Natural killer cell (primary cell): Measurements from ENCODE around the gene DBNDD2. TPM values are rescaled to one million over a fixed set of nuclear protein-coding genes. Genes with fewer than 3 reads are reported as not detected.

Experiments used
- ATAC-seq, 3 donors: fragments of 150-1000 bp in 2 of 3; fragments of 200-7000 bp in 1 of 3; cut with Tn5 transposase; 1 replicate in 1 of 3; 2 replicates in 2 of 3; pipeline ENCODE4 v1.10.0; 2021; ENCODE audit warnings: mild to moderate bottlenecking in 2 of 3, moderate library complexity in 2 of 3
- DNase-seq, 2 donors: peaks; one replicate each; pipeline versions ENCODE4 v3.0.0 to v3.0.0-alpha.2; 2013 to 2021; ENCODE audit warnings: mixed read lengths in 1 of 2
- H3K27ac ChIP-seq: one replicate; pipeline ENCODE4 v1.5.1; 2013; ENCODE audit warnings: mild to moderate bottlenecking, low read length
- H3K27me3 ChIP-seq: one replicate; pipeline ENCODE4 v1.6.1; 2013; ENCODE audit warnings: low read length; ENCODE audit not compliant: control insufficient read depth, insufficient read depth
- H3K36me3 ChIP-seq: one replicate; pipeline ENCODE4 v1.6.1; 2013; ENCODE audit warnings: low read length; ENCODE audit not compliant: control insufficient read depth, insufficient read depth
- H3K4me1 ChIP-seq: one replicate; pipeline ENCODE4 v1.6.1; 2013; ENCODE audit warnings: low read length; ENCODE audit not compliant: control insufficient read depth, insufficient read depth
- H3K4me3 ChIP-seq: one replicate; pipeline ENCODE4 v1.5.1; 2013; ENCODE audit warnings: low read length
- H3K9me3 ChIP-seq: one replicate; pipeline ENCODE4 v1.6.1; 2013; ENCODE audit warnings: low read length; ENCODE audit not compliant: control insufficient read depth, insufficient read depth
- H3K27ac Mint-ChIP-seq, 2 donors: one replicate each; pipeline ENCODE4 v1.8.0; 2022; ENCODE audit warnings: mild to moderate bottlenecking in 2 of 2, mixed read lengths in 2 of 2, moderate library complexity in 1 of 2
- H3K27me3 Mint-ChIP-seq, 2 donors: one replicate each; pipeline ENCODE4 v1.8.0; 2022; ENCODE audit warnings: low read depth in 2 of 2, mixed read lengths in 2 of 2
- H3K36me3 Mint-ChIP-seq: one replicate; pipeline ENCODE4 v1.8.0; 2022; ENCODE audit warnings: mixed read lengths
- H3K4me1 Mint-ChIP-seq, 2 donors: one replicate each; pipeline ENCODE4 v1.8.0; 2022; ENCODE audit warnings: mixed read lengths in 2 of 2
- H3K4me3 Mint-ChIP-seq: one replicate; pipeline ENCODE4 v1.8.0; 2022; ENCODE audit warnings: mild to moderate bottlenecking, moderate library complexity, mixed read lengths
- H3K9me3 Mint-ChIP-seq, 2 donors: one replicate each; pipeline ENCODE4 v1.8.0; 2022; ENCODE audit warnings: mixed read lengths in 2 of 2
- CTCF ChIP-seq: fragments of 200-600 bp; IDR thresholded peaks from one replicate; pipeline ENCODE4 v1.8.0; 2022; ENCODE audit warnings: antibody characterized with exemption
- WGBS: methylation state at CpG from one replicate; pipeline ENCODE4 v1.1.7; 2013; ENCODE audit warnings: missing lambda C conversion rate; ENCODE audit not compliant: insufficient coverage; 5-methylcytosine and 5-hydroxymethylcytosine counted together
- intact Hi-C: fragments of 100-400 bp; cut with micrococcal nuclease; formaldehyde crosslinking; loops from one replicate; pipeline ENCODE4 v1.14.2; 2022
- total RNA-seq, 4 donors: library from RNA; stranded (reverse); fragments of 120-200 nt in 1 of 4; gene quantifications; one replicate each; pipeline versions ENCODE4 v1.2.3 to v1.2.4, GENCODE V29; 2013 to 2022

DBNDD2 gene
- total RNA-seq, 3 donors from 2014 or later (not counting 1 experiment from before 2014, with no cell fraction given): 13.0 to 14.7 (median 13.3) TPM

- H3K4me1 ChIP-seq: peaks cover 26% of the 10 kb centered on the region
- Mint-ChIP-seq H3K9me3 (peaks cover 0 to 3% of the 10 kb centered on the region in 2 donors), H3K4me3 (no peak overlapping the region), H3K27ac (peak overlapping the region; percentile 60 to 81), H3K4me1 (peaks cover 14 to 32% of the 10 kb centered on the region in 2 donors), H3K36me3 (no peaks in the 10 kb centered on the region), H3K27me3 (no peaks in the 10 kb centered on the region)
- no peak overlapping the region for H3K4me3 ChIP-seq
- ATAC-seq (no peak), DNase-seq (no peak)
- H3K36me3 ChIP-seq: no peaks in the 10 kb centered on the region
- no peak overlapping the region for H3K27ac ChIP-seq
- H3K9me3 ChIP-seq: peaks cover 3% of the 10 kb centered on the region
- no peaks in the 10 kb centered on the region for H3K27me3 ChIP-seq
- intact Hi-C loops: no loop called here
- no peak for TF ChIP-seq CTCF
- 95% methylated on average over 3 of the region's 3 CpGs for WGBS
These were observed 25.2 kb downstream of the DBNDD2 start for GRCh38 chr20:45433316-45433715.

DNA sequence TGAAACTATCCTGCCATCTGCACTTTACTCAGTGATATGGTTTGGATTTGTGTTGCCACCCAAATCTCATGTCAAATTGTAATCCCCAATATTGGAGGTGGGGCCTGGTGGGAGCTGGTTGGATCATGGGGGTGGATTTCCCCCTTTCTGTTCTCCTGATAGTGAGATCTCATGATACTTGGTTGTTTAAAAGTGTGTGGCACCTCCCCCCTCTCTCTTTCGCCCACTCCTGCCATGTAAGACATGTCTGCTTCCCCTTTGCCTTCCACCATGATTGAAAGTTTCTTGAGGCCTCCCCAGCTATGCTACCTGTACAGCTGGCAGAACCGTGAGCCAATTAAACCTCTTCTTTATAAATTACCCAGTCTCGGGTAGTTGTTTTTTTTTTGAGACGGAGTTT is 25.9 kb downstream of the DBNDD2 start:
- H3K36me3 ChIP-seq: no peaks in the 10 kb centered on the region
- 98% methylated on average over 4 of the region's 4 CpGs for WGBS
- H3K4me1 Mint-ChIP-seq: peaks cover 14 to 32% of the 10 kb centered on the region in 2 donors
- intact Hi-C loops: no loop called here
- no peak for DNase-seq
- H3K27ac Mint-ChIP-seq: peak overlapping the region; percentile 20 to 60
- H3K27me3 ChIP-seq: no peaks in the 10 kb centered on the region
- H3K36me3 Mint-ChIP-seq: no peaks in the 10 kb centered on the region
- H3K9me3 ChIP-seq: peaks cover 3% of the 10 kb centered on the region
- peak overlapping the region; percentile 17 for H3K4me3 Mint-ChIP-seq
- peaks cover 26% of the 10 kb centered on the region for H3K4me1 ChIP-seq
- H3K4me3 ChIP-seq: no peak overlapping the region
- H3K27ac ChIP-seq: no peak overlapping the region
- no peak for ATAC-seq
- no peaks in the 10 kb centered on the region for H3K27me3 Mint-ChIP-seq
- TF ChIP-seq CTCF: no peak
- peaks cover 0 to 3% of the 10 kb centered on the region in 2 donors for H3K9me3 Mint-ChIP-seq

- H3K36me3 Mint-ChIP-seq: no peaks in the 10 kb centered on the region
- peak; percentile 95 for TF ChIP-seq CTCF
- H3K9me3 ChIP-seq: peaks cover 3% of the 10 kb centered on the region
- H3K4me1 Mint-ChIP-seq: peaks cover 9 to 24% of the 10 kb centered on the region in 2 donors
- WGBS: 7% methylated on average over 30 of the region's 33 CpGs
- H3K9me3 Mint-ChIP-seq: peaks cover 0 to 3% of the 10 kb centered on the region in 2 donors
- ATAC-seq: peak; percentile 91 to 93 (median 93)
- no peaks in the 10 kb centered on the region for H3K27me3 Mint-ChIP-seq
- peak overlapping the region; percentile 65 for H3K4me3 ChIP-seq
- peak; percentile 86 to 93 for DNase-seq
- peak overlapping the region; percentile 73 for H3K4me3 Mint-ChIP-seq
- H3K36me3 ChIP-seq: no peaks in the 10 kb centered on the region
- intact Hi-C loops: loop anchor here (1.0 to 2.0 kb wide), 4 partner anchors 20 to 118 kb away; partner anchors contain the start of gene PIGT
- peak overlapping the region in 1 of 2 donors; percentile 74 for H3K27ac Mint-ChIP-seq
- peaks cover 25% of the 10 kb centered on the region for H3K4me1 ChIP-seq
- no peaks in the 10 kb centered on the region for H3K27me3 ChIP-seq
- H3K27ac ChIP-seq: peak overlapping the region; percentile 68
These were observed 28.8 kb downstream of the DBNDD2 start for GRCh38 chr20:45436732-45437485.
